GM21737 (cell line): ENCODE data around the gene CHRNG.

ENCODE experiments used
- ATAC-seq: cut with Tn5 transposase; IDR thresholded peaks from one replicate; pipeline ENCODE4 v1.9.1; 2021; ENCODE audit warnings: mild to moderate bottlenecking, moderate library complexity; ENCODE audit not compliant: unreplicated experiment

The CHRNG gene

DNA sequence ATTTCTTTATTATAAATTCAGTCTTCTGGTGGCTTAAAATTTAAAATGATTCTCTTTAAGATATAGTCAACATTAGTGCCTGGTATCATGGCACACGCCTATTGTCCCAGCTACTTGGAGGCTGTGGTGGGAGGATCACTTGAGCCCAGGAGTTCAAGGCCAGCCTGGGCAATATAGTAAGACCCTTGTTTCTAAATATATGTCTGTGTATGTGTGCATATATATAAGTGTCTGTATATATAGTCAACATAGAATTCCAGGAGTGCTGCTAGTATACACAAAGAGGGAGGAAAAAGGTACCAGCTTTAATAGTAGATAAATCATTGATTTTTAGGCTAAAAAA, 35.9 kb downstream of the CHRNG start:
- ATAC-seq, result no peak

DNA sequence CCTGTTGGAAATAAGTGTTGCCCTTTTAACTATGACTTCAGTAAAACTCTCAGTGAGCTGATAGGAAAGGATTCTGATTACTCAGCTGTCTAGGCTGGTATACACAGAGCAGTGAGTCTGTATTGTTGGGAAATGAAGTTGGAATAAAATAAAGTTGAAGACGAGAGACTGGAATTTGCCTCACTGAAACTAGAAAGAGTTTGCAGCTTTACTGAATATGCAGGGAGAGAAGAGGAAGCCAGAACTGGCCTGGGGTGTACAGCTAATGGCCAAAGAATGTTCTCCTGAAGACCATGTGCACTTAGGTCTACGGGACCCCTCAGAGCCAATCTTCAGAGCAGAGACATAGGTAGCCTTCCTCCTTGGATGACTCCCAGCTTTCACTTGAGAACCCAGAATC, 37.5 kb downstream of the CHRNG start:
- ATAC-seq, result no peak

GRCh38 chr2:232577841-232578240, 38.3 kb downstream of the CHRNG start:
- ATAC-seq, result no peak

- ATAC-seq, result no peak
Observed at GRCh38 chr2:232578626-232579025, 39.1 kb downstream of the CHRNG start.

GRCh38 chr2:232580648-232580981, 41.1 kb downstream of the CHRNG start:
- ATAC-seq, result no peak

DNA sequence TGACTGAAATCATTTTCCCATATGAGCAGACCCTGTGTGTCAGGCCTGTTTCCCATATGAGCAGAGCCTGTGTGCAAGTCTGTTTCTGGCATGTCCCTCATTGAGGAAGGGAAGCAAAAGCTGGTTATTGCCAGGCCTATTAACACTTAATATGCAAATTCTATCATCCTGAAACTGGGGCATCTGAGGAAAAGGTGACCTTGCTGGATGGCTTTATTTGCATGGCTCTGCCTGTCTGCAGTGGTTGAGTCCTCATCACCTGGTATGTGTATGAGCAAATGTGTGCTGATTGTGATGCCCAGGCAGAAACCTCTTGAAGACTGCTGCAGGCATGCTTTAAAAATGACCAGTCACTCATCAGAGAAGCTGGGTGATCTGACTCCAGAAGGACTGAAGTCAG, 42.2 kb downstream of the CHRNG start:
- peak; percentile 53 for ATAC-seq

- no peak for ATAC-seq
Observed at GRCh38 chr2:232584238-232584637, 44.7 kb downstream of the CHRNG start.

GRCh38 chr2:232586943-232587505, 47.5 kb downstream of the CHRNG start:
- no peak for ATAC-seq

DNA sequence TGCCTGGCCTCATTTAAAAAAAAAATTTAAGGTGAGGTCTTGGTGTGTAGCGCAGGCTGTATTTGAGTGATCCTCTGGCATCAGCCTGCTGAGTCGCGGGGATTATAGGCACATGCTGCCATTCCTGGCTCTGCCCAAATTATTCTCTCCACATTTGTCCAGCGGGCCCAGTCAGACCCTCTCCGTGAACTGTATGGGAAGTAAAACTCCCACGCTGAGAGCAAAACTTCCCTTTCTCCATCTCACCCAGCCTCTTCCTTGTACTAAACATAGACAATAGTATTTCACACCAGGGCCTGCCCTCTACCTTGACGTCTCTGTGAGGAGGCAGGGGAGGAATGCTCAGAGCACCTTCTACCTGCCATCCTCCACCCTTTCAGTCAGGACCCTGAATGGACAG, 48.0 kb downstream of the CHRNG start:
- no peak for ATAC-seq

GRCh38 chr2:232588031-232588430, 48.5 kb downstream of the CHRNG start:
- no peak for ATAC-seq

DNA sequence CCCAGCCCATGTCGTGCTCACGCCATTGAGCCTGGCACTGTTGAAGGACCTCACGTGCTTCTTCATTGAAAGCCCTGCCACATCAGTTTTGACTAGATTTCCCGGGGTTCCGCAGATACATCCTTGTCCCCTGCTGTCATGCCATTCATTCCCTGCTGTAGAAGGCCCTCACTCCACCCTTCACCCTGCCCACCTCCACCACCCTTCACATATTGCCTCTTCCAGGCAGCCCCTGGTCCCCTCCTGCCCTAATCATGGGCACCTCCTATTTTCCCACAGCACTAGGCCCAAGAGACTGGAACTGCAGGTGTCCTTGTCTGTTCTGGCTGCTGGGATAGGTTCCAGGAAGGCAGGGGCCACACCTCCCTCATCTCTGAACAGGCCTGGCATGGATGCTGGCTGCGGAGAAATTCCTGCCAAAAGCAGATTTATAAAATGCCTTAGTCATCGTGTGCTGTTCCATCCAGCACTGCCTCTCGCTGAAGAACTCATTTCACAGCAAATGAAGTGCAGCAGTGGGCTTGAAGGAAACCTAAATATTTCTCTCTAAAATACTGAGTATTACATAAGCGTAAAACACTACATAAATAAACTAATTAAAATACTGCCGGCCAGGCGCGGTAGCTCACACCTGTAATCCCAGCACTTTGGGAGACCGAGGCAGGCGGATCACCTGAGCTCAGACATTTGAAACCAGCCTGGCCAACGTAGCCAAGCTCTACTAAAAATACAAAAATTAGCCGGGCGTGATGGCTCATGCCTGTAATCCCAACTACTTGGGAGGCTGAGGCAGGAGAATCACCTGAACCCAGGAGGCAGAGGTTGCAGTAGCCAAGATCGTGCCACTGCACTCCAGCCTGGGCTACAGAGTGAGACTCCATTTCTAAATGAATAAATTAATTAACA, 49.4 kb downstream of the CHRNG start:
- ATAC-seq, result no peak

DNA sequence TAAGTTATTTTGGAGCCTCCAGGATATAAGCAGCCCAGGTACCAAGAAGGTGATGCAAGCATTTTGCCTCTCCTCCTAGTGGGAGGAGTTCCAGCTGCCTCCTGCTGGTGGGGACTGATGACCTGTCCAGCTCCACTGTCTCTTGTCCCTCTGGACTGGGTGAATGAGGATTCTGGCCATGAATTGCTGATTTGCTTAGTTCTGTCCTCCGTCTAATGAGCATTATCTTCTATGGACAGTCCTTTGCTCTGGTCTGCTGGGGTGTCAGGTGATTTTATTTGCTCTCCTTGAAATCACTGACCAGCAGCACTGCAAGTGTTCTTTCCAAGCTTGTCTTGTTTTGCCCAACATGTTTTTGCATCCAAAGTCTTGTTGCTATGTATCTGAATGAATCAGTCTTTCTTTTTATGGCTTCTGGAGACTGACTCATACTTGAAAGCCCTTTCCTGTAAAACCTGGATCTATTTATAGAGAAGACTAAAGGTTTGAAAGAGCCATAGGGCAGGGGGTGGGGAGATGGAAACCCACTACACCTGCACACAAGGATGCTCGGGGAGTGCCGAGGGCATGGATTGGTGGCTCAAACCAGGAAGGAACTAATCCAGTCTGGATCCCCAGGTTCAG, 53.4 kb downstream of the CHRNG start:
- ATAC-seq, result no peak

GRCh38 chr2:232593982-232594381, 54.5 kb downstream of the CHRNG start:
- ATAC-seq, result no peak
